ENCODE measurements around the gene MSI2.

DNA sequence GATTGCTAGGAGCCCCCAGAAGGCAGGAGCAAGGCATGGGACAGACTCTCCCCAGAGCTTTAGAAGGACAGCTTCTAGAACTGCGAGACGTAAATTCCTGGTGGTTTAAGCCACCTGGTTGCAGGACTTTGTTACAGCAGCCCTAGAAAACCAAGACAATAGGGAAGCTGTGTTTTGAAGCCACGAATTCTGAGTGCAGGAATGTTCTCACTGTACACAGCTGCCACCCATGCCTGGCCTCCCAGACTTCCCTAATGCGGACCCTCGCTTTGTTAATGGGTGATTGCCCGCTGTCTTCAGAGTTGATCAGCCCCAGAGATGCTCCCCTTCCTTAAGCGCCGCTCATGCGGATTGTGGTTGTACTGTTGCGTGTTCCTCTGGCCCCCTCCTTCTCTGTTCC lies 177.1 kb downstream of the MSI2 start:
- TF ChIP-seq EZH2 (IDR thresholded peaks at IDR 0.05; ENCODE audit: insufficient read depth, poor library complexity, severe bottlenecking) (no peak), EZH2phosphoT487 (IDR thresholded peaks at IDR 0.05; ENCODE audit: insufficient read depth, low read depth) (no peak)

Measured in GM23248 (cell line).